GM19468 (cell line): ENCODE measurements around the gene CERS1.

Experiments
- ATAC-seq: cut with Tn5 transposase; IDR thresholded peaks from one replicate; pipeline ENCODE4 v1.9.1; 2021; ENCODE audit warnings: mild to moderate bottlenecking, moderate library complexity, moderate number of reproducible peaks; ENCODE audit not compliant: unreplicated experiment; ENCODE audit errors: extremely low read depth

Gene CERS1

GRCh38 chr19:18895824-18896341 is at the start of gene CERS1:
Gene CERS1 (minus strand): TSS chr19:18896158. CDS start chr19:18896072, 86 bp downstream.
- no peak for ATAC-seq

DNA sequence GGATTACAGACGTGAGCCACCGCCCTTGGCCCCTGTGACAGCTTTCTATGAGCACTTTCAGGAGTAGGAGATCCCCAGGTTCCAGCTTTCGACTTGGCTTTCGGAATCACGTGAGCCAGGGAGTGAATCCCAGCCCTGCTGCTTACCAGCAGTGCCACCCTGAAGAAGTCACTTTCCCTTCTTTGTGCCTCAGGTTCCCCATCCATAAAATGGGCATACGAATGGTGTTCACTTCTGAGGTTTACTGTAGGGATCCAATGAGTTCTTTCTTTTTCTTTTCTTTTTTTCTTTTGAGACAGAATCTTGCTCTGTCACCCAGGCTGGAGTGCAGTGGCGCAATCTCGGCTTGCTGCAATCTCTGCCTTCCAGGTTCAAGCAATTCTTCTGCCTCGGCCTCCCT is 49.3 kb upstream of the CERS1 start:
- ATAC-seq: no peak

DNA sequence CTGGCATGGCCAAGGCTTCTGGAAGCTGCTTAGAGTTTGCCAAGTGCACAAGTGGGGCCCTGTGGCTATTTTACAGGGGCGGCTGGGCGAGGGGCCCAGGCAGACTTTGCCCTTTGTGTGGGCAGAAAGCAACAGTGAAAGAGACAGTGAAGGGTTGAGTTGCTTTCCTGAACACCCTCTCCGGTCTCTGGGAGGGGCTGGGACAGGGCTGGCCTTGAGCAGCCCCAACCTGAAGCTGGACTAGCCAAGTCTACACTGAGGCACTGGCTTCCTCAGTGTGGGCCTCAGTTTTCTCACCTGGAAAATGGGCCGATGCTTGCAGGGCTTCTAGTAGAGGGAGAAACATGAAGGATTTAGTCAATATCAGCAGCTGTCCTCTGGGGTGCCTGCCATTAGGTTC is 47.5 kb upstream of the CERS1 start:
- no peak for ATAC-seq

- ATAC-seq: no peak
These were observed 46.7 kb upstream of the CERS1 start for GRCh38 chr19:18942692-18943091.

- no peak for ATAC-seq
These were observed 45.8 kb upstream of the CERS1 start for GRCh38 chr19:18941628-18942354.

GRCh38 chr19:18940769-18941627 is 45.0 kb upstream of the CERS1 start, which contains the start of gene HOMER3:
Gene HOMER3 (minus strand): TSS chr19:18941217. CDS start chr19:18938982, 2,235 bp downstream.
- ATAC-seq: no peak

DNA sequence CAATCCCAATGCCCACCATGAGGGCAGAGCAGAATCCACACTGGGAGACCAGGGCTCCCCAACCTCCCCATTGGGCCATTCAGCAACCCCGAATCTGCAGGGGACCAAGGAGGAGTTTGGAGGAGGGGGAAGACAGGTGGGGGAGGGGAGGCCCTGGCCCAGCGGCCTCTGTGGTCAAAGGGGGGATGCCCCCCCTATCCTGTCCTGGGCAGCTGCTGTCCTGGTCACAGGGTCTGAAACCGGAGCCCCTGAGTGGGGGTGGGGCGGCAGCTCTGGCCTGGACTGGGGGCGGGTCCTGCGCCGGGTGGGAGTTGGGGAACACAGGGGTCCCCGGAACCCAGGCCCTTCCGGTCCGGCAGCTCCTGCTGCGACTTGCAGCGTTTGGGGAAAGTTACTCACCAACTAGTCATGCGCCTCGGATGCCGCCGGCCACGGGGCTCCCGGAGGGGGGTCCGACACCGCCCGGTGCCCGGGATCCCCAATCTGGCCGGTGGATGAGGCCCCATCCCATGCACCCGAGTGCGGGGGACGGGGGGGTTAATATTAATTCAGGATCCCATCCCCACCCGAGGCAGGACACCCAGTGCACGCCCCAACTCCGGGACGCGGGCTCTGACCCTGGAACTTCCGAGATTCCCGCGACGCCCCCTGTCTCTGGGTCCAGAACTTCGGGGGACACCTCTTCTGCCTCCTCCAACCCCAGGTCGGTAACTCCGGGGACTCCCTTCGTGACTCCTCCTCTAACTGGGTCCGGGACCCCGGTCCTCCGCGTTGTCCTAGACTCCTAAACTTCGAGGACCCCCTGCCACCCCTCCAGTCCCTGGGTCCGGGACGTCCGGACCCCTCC is 44.2 kb upstream of the CERS1 start:
- no peak for ATAC-seq

GRCh38 chr19:18939163-18939562 is 43.2 kb upstream of the CERS1 start:
- ATAC-seq: no peak

DNA sequence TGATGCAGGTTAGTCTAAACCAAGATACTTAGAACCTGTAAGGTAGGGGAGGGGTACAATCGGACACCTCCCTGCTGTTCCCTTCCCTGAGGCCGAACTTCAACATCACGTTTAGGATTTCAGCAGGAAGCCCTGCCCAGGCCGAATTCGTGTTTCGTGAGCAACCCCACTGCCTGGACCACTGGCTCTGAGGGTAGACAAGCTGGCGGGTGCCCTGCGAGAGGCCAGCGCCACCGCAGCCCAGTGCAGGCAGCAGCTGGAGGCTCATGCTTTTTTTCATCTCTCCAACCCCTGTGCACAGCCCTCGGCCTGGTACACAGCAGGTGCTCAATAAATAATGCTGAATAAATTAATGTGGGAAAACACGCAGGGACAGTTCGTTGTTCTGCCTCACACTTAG is 37.3 kb upstream of the CERS1 start:
- no peak for ATAC-seq

- no peak for ATAC-seq
These were observed 36.4 kb upstream of the CERS1 start for GRCh38 chr19:18932216-18932841.

- ATAC-seq: no peak
These were observed 35.6 kb upstream of the CERS1 start for GRCh38 chr19:18931316-18932162.

DNA sequence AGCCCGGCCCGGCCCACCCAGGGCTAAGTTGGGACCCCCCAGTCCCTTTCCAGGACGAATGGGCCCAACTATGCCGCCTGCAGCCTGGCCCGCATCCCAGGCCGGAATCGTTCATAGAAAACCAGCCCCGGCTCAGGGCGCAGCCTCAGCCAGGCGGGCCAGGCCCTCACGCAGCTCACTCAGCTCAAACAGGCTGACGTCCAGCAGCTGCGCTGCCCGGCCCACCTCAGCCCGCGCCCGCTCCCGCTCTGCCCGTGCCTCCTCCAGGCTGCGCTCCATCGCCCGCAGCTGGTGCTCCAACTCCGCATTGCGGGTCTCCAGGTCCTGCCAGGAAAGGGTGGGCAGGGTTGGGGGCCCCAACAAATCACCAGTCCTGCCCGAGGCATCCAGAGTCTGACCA is 33.4 kb upstream of the CERS1 start:
- ATAC-seq: no peak

GRCh38 chr19:18928018-18928805 is 32.3 kb upstream of the CERS1 start:
- no peak for ATAC-seq

GRCh38 chr19:18924684-18925213 is 28.8 kb upstream of the CERS1 start:
- no peak for ATAC-seq

DNA sequence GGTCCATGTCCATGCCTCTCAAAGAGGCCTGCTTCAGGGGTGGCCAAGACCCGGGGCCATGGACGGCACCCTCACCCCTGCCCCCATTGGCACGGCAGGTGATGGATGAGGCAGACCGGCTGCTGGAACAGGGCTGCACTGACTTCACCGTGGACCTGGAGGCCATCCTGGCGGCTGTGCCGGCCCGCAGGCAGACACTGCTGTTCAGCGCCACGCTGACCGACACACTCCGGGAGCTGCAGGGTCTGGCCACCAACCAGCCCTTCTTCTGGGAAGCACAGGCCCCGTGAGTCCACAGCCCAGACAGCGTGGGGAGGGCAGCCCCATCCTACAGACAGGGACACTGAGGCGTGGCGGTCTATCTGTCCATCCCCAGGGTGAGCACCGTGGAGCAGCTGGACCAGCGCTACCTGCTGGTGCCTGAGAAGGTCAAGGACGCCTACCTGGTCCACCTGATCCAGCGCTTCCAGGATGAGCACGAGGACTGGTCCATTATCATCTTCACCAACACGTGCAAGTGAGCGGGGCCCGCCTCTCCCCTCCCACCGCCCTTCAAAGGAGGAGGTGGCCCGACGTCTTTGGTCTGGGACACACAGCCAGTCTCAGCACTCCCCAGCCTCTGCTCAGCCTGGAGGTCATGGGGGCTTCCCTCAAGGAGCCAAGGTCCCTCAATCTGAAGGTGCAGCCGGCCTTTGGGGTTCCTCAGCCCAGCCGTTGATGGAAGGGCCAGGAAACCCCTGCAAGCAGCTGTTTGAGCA is 26.4 kb upstream of the CERS1 start:
- no peak for ATAC-seq

GRCh38 chr19:18921593-18921992 is 25.6 kb upstream of the CERS1 start:
- ATAC-seq: no peak

DNA sequence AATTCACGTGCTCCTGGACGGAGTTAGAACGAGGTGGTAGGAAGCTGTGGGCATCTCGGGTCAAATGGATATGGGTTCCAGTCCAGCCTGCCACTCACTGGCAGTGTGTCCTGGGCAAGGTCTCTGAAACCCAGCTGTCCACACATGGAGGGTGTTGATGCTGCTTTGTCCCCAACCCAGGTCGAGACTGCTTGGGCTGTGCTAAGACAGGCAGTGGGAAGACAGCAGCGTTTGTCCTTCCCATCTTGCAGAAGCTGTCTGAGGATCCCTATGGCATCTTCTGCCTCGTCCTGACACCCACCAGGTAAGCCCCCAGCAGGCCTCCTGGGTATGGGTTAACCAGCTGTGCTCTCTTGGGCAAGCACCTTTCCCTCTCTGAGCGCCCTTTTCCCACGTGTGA is 24.4 kb upstream of the CERS1 start:
- ATAC-seq: no peak
